ENCODE results near the gene SPTLC2.

DNA sequence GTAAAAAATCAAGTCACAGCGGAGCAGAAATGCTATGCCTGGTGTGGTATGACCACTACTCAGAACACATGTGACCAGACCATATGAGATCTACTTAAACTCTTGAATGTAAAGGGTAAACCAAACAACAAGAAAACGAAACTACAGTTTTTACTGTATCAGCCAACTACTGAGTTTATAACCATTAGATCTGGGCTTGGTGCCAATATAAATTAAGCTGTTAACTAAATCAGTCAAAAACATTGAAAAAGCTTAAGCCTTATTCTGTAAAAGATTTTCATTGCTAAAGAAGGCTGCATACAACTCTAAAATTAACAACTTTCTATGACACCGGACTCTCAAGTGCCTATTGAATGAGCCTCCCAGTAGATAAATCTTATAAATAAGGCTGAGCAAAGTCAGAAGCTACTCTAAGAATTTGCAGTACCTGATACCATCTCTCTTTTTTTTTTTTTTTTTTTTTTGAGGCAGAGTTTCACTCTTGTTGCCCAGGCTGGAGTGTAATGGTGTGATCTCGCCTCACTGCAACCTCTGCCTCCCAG, 35.4 kb downstream of the SPTLC2 start:
- no peak for TF ChIP-seq CTCF (IDR thresholded peaks at IDR 0.05)
- TF ChIP-seq POLR2A (IDR thresholded peaks at IDR 0.05), result no peak
